Measurements from ENCODE around the gene GSTCD.

DNA sequence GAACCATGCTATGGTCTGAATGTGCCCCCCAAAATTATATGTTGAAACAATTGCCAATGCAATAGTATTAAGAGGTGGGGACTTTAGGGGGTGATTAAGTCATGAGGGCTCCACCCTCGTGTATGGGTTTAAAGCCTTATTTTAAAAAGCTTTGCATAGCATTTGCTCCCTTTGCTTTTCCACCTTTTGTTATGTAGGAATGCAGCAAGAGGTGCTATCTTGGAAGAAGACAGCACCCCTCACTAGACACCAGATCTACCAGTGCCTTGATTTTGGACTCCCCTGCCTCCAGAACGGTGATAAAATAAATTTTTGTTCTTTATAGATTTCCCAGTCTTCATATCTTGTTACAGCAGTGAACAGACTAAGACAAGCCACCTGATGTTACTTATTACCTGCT is 163.4 kb downstream of the GSTCD start:
- no peak for TF ChIP-seq SMC3 (IDR thresholded peaks at IDR 0.05; ENCODE audit: low read depth, low read length)
- TF ChIP-seq MAFK (IDR thresholded peaks at IDR 0.05; ENCODE audit: low read depth, low read length): no peak
- TF ChIP-seq, protein P1, sequence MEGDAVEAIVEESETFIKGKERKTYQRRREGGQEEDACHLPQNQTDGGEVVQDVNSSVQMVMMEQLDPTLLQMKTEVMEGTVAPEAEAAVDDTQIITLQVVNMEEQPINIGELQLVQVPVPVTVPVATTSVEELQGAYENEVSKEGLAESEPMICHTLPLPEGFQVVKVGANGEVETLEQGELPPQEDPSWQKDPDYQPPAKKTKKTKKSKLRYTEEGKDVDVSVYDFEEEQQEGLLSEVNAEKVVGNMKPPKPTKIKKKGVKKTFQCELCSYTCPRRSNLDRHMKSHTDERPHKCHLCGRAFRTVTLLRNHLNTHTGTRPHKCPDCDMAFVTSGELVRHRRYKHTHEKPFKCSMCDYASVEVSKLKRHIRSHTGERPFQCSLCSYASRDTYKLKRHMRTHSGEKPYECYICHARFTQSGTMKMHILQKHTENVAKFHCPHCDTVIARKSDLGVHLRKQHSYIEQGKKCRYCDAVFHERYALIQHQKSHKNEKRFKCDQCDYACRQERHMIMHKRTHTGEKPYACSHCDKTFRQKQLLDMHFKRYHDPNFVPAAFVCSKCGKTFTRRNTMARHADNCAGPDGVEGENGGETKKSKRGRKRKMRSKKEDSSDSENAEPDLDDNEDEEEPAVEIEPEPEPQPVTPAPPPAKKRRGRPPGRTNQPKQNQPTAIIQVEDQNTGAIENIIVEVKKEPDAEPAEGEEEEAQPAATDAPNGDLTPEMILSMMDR (conservative IDR thresholded peaks at IDR 0.05; ENCODE audit: low read depth, low read length): no peak
- TF ChIP-seq POLR2A (IDR thresholded peaks at IDR 0.05; ENCODE audit: low read depth, low read length): no peak
- no peak for TF ChIP-seq BHLHE40 (IDR thresholded peaks at IDR 0.05; ENCODE audit: low read depth, low read length)
- no peak for TF ChIP-seq RCOR1 (IDR thresholded peaks at IDR 0.05; ENCODE audit: insufficient replicate concordance, low read length)
- no peak for TF ChIP-seq RAD21 (IDR thresholded peaks at IDR 0.05; ENCODE audit: low read length)
- TF ChIP-seq USF2 (IDR thresholded peaks at IDR 0.05; ENCODE audit: low read depth, low read length): no peak
- no peak for TF ChIP-seq CEBPB (IDR thresholded peaks at IDR 0.05; ENCODE audit: low read depth, low read length)
- no peak for TF ChIP-seq ELK1 (IDR thresholded peaks at IDR 0.05; ENCODE audit: borderline replicate concordance, low read depth, low read length)

All from IMR-90 (cell line).